ENCODE results near the gene BROX. TPM values are rescaled to one million over a fixed set of nuclear protein-coding genes. Genes with fewer than 3 reads are reported as not detected.
A peak's percentile ranks its signal among the peaks of the same experiment; 100 is the strongest.

The BROX gene
- total and polyA plus RNA-seq, 10 of the 15 experiments (the other 5 are each of a cell fraction or from before 2014, with no cell fraction given), result 5.8 to 42.0 (median 16.8) TPM

GRCh38 chr1:222713091-222713961, 962 bp downstream of the BROX start (continued):
- TF ChIP-seq USF1 (IDR thresholded peaks at IDR 0.05; ENCODE audit: borderline replicate concordance, extremely low read length, insufficient read depth, low read depth, low read length) (no peak), IKZF2 (IDR thresholded peaks at IDR 0.05) (peak in 1 of 2 experiments; percentile 27; a peak in 2 of 4 replicates), NFXL1 (IDR thresholded peaks at IDR 0.05; ENCODE audit: borderline replicate concordance) (no peak), GABPA (IDR thresholded peaks at IDR 0.05; ENCODE audit: low read depth) (peak; percentile 85), FOXM1 (IDR thresholded peaks at IDR 0.05; ENCODE audit: low read depth, low read length) (0 out of 2 replicates have a peak, but pooled peaks have one; percentile 14), RAD51 (IDR thresholded peaks at IDR 0.05) (no peak), POU2F2 (IDR thresholded peaks at IDR 0.05; ENCODE audit: borderline replicate concordance, low read depth, low read length) (peak; percentile 49; the same call in 1 of the 3 replicates), IRF3 (IDR thresholded peaks at IDR 0.05) (no peak), CEBPZ (IDR thresholded peaks at IDR 0.05; ENCODE audit: low read depth, low read length) (peak; percentile 45; the same call in 1 of the 2 replicates), BHLHE40 (IDR thresholded peaks at IDR 0.05; ENCODE audit: borderline replicate concordance in 1 of 2, low read depth in 2 of 2, low read length in 1 of 2) (peak; percentile 99), RUNX3 (IDR thresholded peaks at IDR 0.05; ENCODE audit: low read length) (no peak; the same call in 1 of the 2 replicates), ZBTB4 (CRISPR knock-in tag; IDR thresholded peaks at IDR 0.05) (no peak), BRCA1 (IDR thresholded peaks at IDR 0.05; ENCODE audit: low read depth, low read length) (no peak), EZH2 (IDR thresholded peaks at IDR 0.05; ENCODE audit: borderline replicate concordance, control insufficient read depth, low read depth, low read length) (no peak), MEF2B (IDR thresholded peaks at IDR 0.05; ENCODE audit: partially characterized antibody, poor library complexity, severe bottlenecking) (peak; percentile 85), ZBTB33 (IDR thresholded peaks at IDR 0.05) (no peak), SPI1 (IDR thresholded peaks at IDR 0.05; ENCODE audit: borderline replicate concordance, insufficient read depth, low read depth, low read length) (peak; percentile 86; the same call in 1 of the 2 replicates)
